GM21423 (cell line): ENCODE data around the gene GMPR2.
A peak's percentile ranks its signal among the peaks of the same experiment; 100 is the strongest.

Source experiments
- ATAC-seq: cut with Tn5 transposase; IDR thresholded peaks from one replicate; pipeline ENCODE4 v1.9.1; 2021; ENCODE audit warnings: mild to moderate bottlenecking, moderate library complexity; ENCODE audit not compliant: unreplicated experiment

The GMPR2 gene

GRCh38 chr14:24232645-24233537, at the start of gene GMPR2:
GMPR2 (plus strand) TSS chr14:24232929; CDS start chr14:24233254, 325 bp downstream.
- peak; percentile 57 for ATAC-seq

GRCh38 chr14:24183014-24183481, 49.7 kb upstream of the GMPR2 start:
- ATAC-seq = no peak

GRCh38 chr14:24184104-24184970, 48.4 kb upstream of the GMPR2 start:
- ATAC-seq = no peak

GRCh38 chr14:24185026-24185425, 47.7 kb upstream of the GMPR2 start:
- no peak for ATAC-seq

- ATAC-seq = no peak
Observed at GRCh38 chr14:24185741-24186140, 47.0 kb upstream of the GMPR2 start.

GRCh38 chr14:24186831-24187538, 45.7 kb upstream of the GMPR2 start:
- ATAC-seq = no peak

- no peak for ATAC-seq
Observed at GRCh38 chr14:24187539-24187915, 45.2 kb upstream of the GMPR2 start.

GRCh38 chr14:24188251-24189058, 44.3 kb upstream of the GMPR2 start, which contains the start of gene IPO4:
IPO4 (minus strand) TSS chr14:24188816; CDS start chr14:24188787, 29 bp downstream.
- peak; percentile 83 for ATAC-seq

- no peak for ATAC-seq
Observed at GRCh38 chr14:24189059-24189375, 43.7 kb upstream of the GMPR2 start.

- ATAC-seq = no peak
Observed at GRCh38 chr14:24189460-24189859, 43.3 kb upstream of the GMPR2 start.

- no peak for ATAC-seq
Observed at GRCh38 chr14:24190416-24190815, 42.3 kb upstream of the GMPR2 start.

GRCh38 chr14:24192933-24193332, 39.8 kb upstream of the GMPR2 start:
- no peak for ATAC-seq

GRCh38 chr14:24194186-24194872, 38.4 kb upstream of the GMPR2 start:
- no peak for ATAC-seq

- ATAC-seq = no peak
Observed at GRCh38 chr14:24194873-24195185, 37.9 kb upstream of the GMPR2 start.

GRCh38 chr14:24195186-24196070, 37.3 kb upstream of the GMPR2 start, which contains the start of gene TM9SF1:
TM9SF1 (minus strand) TSS chr14:24195441; CDS start chr14:24195019, 422 bp downstream.
- ATAC-seq = peak; percentile 84

- no peak for ATAC-seq
Observed at GRCh38 chr14:24196071-24197055, 36.4 kb upstream of the GMPR2 start.

GRCh38 chr14:24197056-24197450, 35.7 kb upstream of the GMPR2 start:
- ATAC-seq = no peak
